GM21447 (cell line): ENCODE measurements around the gene EOGT.

Experiments
- ATAC-seq: cut with Tn5 transposase; IDR thresholded peaks from one replicate; pipeline ENCODE4 v1.9.1; 2021; ENCODE audit not compliant: unreplicated experiment

The EOGT gene

GRCh38 chr3:69013253-69014021 is at the start of gene EOGT:
Gene EOGT, minus strand, starts transcription at chr3:69013684. Its CDS starts 3,838 bp downstream, at chr3:69009846.
- peak; percentile 83 for ATAC-seq

DNA sequence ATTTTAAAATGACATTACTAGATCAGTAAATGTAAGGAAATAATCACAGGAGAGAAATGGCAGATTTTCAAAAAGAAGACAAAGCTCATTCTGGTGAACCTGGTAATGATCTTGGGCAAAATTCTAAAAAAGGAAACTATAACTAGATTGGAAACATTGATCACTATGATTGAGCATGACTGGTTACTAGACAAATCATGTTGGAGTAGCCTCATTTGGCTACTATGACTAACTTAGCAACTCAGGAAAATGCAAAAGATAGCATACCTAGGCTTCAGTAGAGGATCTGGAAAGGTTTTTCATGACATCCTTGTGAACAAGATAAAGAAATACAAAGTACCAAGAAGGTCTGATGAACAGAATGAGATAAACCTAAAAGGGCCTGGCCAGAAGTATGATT is 46.2 kb upstream of the EOGT start:
- no peak for ATAC-seq

- ATAC-seq, result no peak
Observed at GRCh38 chr3:69058947-69059224, 45.4 kb upstream of the EOGT start.

DNA sequence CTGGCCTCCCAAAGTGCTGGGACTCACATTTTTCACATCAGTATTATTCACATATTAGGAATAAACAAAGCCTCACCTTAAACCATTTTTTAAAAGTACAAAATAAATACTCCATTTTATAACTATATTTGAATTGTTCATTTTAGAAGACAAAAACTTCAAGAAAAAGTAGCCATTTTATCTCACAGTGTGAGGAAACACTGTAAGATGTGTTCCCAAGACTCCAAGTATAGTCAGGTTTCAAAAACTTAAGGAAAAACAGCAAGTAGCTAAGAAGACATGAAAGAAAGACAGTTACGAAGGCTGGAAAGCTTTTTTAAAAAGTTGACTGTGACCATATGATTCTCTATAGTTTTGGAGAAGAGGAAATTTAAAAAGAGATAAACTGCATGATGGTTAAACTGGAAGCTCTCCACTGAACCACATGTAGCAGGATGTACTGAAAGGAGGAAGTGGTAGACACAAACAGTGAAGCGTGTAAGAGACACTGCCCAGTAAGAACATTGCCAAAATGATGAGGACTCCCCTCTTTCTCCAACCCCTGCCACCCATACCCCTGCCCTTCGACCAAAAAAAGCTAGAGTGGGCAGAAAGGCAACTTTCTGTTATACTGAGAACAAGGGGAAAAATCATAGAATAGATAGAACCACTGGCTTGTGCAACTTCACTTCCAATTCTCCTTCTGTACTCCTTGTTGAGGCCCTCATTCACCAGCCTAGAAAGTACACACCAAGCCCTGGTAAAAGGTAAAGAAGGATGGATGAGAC is 44.9 kb upstream of the EOGT start:
- ATAC-seq, result peak; percentile 98

GRCh38 chr3:69052472-69052898 is 39.0 kb upstream of the EOGT start:
- ATAC-seq, result no peak

DNA sequence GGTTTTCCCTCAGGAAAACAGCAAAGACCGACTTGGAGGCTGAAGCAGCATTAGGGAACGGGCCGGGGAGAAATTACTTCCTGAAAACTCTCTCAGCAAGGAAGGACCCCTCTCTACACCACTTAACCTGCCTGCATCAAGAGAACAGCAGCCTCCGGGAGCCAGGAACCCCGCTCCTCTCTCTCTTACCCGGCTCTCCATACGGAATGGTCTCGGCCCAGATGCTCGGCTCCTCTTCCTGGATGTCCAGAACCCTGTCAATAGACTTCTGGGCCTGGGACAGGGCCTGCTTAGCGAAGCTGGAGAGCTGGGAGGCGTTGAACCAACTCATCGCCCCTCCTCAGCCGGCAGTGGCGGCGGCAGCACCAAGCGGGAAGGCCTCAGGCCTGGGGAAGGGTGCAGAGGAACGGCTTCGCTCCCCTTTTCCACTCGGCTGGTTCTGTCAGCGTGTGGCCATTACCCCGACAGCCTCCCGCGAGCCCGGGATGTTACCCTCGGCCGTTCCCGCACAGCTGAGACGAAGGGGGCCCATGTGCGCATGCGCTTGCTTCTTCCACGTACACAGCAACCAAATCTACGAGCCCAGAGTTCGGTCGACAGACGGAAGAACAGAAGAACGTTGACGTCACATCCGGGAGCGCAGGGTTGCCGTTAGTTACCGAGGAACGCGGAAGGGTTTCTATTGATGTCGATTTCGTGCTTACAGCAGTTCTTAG is 38.4 kb upstream of the EOGT start, which contains the start of gene TMF1:
TMF1 (minus strand) TSS at position 578 of the 716 bp plus-strand sequence; CDS start at position 331, 247 bp downstream.
- peak; percentile 96 for ATAC-seq

DNA sequence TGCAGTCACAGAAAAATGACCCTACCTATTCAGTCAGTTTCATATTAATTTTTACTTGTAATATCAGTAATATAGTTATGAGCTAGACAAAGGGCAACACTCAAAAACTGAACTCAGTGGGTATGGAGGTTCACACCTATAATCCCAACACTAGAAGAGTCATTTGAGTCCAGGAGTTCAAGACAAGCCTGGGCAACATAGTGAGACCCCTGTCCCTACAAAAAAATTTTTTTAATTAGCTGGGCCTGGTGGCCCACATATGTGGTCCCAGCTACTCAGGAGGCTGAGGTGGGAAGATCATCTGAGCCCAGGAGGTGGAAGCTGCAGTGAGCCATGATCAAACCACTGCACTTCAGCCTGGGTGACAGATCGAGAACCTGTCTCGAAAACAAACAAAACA is 35.5 kb upstream of the EOGT start:
- ATAC-seq, result no peak

- no peak for ATAC-seq
Observed at GRCh38 chr3:69044608-69045007, 31.1 kb upstream of the EOGT start.

DNA sequence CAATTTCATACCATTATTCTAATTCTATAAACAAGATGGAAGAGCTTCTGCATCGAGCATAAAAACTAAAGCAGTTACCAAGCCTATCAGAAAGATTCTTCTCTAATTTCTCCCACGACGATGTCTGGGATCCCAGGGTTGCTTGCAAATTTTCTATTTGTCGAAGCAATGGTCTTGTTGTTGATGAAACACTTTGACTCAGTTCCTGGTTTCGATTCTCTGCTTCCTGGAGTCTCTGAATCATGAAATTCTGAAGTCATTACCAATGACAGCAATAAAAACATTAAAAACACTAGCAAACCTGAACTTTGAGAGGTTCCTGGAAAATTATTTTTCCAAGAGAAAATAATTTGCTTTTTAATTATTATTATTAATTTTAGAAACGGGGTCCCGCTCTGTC is 20.0 kb upstream of the EOGT start:
- no peak for ATAC-seq

DNA sequence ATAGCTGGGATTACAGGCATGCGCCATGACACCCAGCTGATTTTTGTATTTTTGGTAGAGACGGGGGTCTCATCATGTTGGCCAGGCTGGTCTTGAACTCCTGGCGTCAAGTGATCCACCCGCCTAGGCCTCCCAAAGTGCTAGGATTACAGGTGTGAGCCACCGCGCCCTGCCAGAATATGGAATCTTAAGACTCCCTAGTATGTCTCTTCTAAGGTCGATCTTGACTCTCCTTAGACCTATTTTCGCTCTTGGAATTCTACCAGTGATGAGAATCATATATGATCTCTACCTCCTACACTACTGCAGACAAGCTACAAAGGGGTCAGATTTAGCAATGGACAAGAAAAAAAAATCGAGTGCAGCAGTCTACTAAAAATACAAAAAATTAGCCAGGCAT is 19.3 kb upstream of the EOGT start:
- ATAC-seq, result no peak

DNA sequence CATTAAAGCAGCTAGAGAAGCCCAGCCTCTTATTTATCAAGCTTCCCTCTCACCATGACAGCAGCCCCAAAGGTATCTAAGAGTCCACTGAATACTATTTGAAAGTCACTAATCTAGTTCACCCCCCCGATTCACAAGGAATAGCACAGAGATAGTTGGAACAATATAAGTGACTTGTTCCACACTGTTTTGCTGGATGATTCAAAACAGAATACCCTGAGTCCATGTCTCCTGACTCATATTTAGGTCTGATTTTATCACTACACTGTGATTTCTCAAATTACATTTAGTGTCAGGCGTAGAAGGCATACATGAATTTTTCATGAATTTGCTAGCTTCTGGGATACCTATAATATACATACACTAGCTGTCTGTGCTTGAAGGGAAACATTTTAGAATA is 18.7 kb upstream of the EOGT start:
- no peak for ATAC-seq

- ATAC-seq, result no peak
Observed at GRCh38 chr3:69031635-69032034, 18.2 kb upstream of the EOGT start.

- ATAC-seq, result no peak
Observed at GRCh38 chr3:69020857-69021256, 7.4 kb upstream of the EOGT start.

DNA sequence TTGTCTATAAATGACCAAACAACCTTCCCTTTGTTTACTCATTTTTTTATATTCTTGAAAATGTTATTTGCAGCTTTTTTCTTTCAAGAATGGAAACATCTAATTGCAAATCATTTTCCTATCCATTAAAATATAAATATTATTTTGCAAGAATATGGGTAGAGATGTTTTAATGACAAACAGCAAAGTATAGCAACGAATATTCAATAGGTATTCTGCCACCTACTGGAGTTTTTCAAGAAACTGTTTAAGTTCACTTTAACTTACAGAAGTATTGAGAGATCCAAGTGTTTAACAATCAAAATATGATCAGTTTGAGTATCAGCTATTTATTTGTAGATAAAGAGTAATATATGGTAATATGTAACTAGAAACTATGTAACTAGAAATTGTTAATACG is 6.9 kb upstream of the EOGT start:
- ATAC-seq, result no peak

GRCh38 chr3:69016901-69017300 is 3.4 kb upstream of the EOGT start:
- no peak for ATAC-seq

GRCh38 chr3:69016102-69016501 is 2.6 kb upstream of the EOGT start:
- no peak for ATAC-seq

GRCh38 chr3:69014022-69014580 is 617 bp upstream of the EOGT start:
- ATAC-seq, result no peak

DNA sequence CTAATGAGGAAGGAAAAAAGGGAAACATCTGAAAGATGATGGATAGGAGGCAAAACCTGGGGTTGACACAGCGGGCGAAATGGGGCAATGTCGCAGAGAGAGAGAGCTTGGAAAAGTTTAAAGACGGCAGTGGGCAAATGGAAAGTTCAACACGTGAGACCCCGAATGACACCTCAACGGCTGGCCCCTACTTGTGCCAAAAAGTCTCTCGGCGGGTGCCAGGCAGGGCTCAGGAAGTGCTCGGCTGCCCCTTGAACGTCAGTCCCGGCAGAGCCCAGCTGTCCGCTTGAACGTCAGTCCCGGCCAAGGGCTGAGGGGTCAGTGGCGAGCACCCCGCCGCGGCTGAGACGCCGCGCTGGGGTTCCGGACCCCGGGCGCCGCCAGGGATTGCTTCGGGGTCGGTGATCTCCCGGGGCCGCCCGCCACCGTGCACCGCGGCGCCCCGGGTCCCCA is 658 bp downstream of the EOGT start:
- peak; percentile 37 for ATAC-seq

GRCh38 chr3:69012100-69012799 is 1.2 kb downstream of the EOGT start:
- ATAC-seq, result no peak

DNA sequence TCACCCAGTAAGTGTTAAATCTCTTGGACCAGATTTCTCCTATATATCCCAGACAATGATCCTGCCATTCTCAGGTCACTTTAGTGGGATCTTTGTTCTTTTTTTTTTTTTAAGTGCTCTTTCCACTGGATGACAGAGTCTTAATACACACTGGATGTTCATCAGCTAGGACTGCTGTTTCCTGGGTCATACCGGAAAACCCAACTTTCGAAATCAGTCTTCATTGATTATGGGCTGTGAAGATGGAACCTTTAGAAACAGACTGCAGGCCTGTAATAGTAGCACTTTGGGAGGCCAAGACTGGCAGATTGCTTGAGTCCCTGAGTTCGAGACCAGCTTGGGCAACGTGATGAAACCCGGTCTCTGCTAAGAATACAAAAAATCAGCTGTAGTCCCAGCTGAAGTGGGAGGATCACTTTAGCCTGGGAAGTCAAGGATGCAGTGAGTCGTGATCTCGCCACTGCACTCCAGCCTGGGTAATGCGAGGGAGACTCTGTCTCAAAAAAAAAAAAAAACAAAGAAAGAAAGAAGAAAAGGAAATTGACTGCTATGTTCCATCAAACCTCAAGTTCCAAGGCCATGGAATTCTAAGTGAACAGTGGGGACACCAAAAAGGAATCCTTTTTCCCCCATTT is 2.3 kb downstream of the EOGT start:
- ATAC-seq, result no peak
